ENCODE results near the gene UPF1. TPM values are rescaled to one million over a fixed set of nuclear protein-coding genes. Genes with fewer than 3 reads are reported as not detected.

The UPF1 gene
- polyA plus RNA-seq, 1 of the 3 experiments (the other 2 are of a cell fraction) = 33.3 TPM

GRCh38 chr19:18860725-18861124, 29.0 kb downstream of the UPF1 start:
- peaks cover 23 to 84% of the 10 kb centered on the region in 2 experiments for H3K36me3 ChIP-seq (replicated peaks in 1 of 2; ENCODE audit: control insufficient read depth in 1 of 2, insufficient read depth in 2 of 2, low read length in 1 of 2)
- WGBS (ENCODE audit: low lambda C conversion rate) = 94% methylated on average over 10 of the region's 17 CpGs
- CTCF ChIA-PET = interaction anchor here (1.4 to 10.3 kb wide), 3 partner anchors 9 to 270 kb away, joined by 4 to 201 read pairs (median 5); no protein-coding TSS in a partner anchor

DNA sequence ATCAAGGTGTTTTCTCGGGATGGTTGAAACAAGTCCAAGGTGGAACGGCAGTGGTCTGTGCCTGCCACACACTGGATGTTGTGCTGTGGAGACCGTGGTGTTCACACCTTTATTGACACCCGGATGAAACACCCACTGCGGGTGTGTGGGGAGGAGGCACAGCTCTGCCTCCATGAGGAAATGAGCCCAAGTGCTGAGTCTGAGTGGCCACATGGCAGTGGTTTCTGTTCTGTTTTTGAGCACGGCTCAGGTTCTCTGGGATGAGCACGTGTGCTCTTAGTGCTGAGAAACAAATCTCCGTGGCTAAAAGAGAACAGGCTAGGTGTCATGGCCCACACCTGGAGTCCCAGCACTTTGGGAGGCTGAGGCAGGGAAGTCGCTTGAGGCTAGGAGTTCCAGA, 29.5 kb downstream of the UPF1 start:
- Histone ChIP-seq H3K27ac (ENCODE audit: low read depth in 2 of 2, low read length in 1 of 2) (no peak overlapping the region), H3K4me1 (ENCODE audit: control insufficient read depth in 1 of 2, insufficient read depth in 2 of 2, low read depth in 1 of 2, low read length in 1 of 2) (no peaks in the 10 kb centered on the region; a peak in 1 of 4 replicates), H4K20me1 (ENCODE audit: insufficient read depth) (peaks cover 4% of the 10 kb centered on the region; the same call in 1 of the 2 replicates), H3F3A (replicated peaks; ENCODE audit: insufficient read depth) (peaks cover 5% of the 10 kb centered on the region), H3K9me2 (no peaks in the 10 kb centered on the region), H3K27me3 (ENCODE audit: insufficient read depth) (no peaks in the 10 kb centered on the region), H3K4me2 (no peak overlapping the region), H3K9ac (no peak overlapping the region), H3K4me3 (ENCODE audit: low read depth in 2 of 2, low read length in 1 of 2) (no peak overlapping the region), H3K79me2 (ENCODE audit: insufficient read depth) (peaks cover 5% of the 10 kb centered on the region; the same call in 1 of the 2 replicates), H3K9me3 (no peaks in the 10 kb centered on the region), H2AFZ (ENCODE audit: low read depth) (no peak overlapping the region), H3K36me3 (replicated peaks in 1 of 2; ENCODE audit: control insufficient read depth in 1 of 2, insufficient read depth in 2 of 2, low read length in 1 of 2) (peaks cover 23 to 84% of the 10 kb centered on the region in 2 experiments)
- DNase-seq = no peak
- no peak for TF ChIP-seq CHD2 (IDR thresholded peaks at IDR 0.05; ENCODE audit: low read length, partially characterized antibody)
- TF ChIP-seq, protein P1, sequence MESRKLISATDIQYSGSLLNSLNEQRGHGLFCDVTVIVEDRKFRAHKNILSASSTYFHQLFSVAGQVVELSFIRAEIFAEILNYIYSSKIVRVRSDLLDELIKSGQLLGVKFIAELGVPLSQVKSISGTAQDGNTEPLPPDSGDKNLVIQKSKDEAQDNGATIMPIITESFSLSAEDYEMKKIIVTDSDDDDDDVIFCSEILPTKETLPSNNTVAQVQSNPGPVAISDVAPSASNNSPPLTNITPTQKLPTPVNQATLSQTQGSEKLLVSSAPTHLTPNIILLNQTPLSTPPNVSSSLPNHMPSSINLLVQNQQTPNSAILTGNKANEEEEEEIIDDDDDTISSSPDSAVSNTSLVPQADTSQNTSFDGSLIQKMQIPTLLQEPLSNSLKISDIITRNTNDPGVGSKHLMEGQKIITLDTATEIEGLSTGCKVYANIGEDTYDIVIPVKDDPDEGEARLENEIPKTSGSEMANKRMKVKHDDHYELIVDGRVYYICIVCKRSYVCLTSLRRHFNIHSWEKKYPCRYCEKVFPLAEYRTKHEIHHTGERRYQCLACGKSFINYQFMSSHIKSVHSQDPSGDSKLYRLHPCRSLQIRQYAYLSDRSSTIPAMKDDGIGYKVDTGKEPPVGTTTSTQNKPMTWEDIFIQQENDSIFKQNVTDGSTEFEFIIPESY (IDR thresholded peaks at IDR 0.05; ENCODE audit: borderline replicate concordance, low read depth) = no peak
- TF ChIP-seq SIN3A (IDR thresholded peaks at IDR 0.05; ENCODE audit: borderline replicate concordance, low read depth, low read length) = no peak
- no peak for TF ChIP-seq JUND (IDR thresholded peaks at IDR 0.05)
- TF ChIP-seq TCF12 (IDR thresholded peaks at IDR 0.05) = no peak
- TF ChIP-seq YY1 (IDR thresholded peaks at IDR 0.05; ENCODE audit: low read depth) = no peak
- no peak for TF ChIP-seq FOSL2 (IDR thresholded peaks at IDR 0.05; ENCODE audit: borderline replicate concordance, low read depth)
- TF ChIP-seq NFIC (IDR thresholded peaks at IDR 0.05; ENCODE audit: borderline replicate concordance) = no peak
- no peak for TF ChIP-seq MEF2A (IDR thresholded peaks at IDR 0.05; ENCODE audit: borderline replicate concordance, low read depth)
- no peak for TF ChIP-seq USF2 (IDR thresholded peaks at IDR 0.05; ENCODE audit: borderline replicate concordance, low read depth, low read length)
- no peak for TF ChIP-seq ELF1 (IDR thresholded peaks at IDR 0.05)
- no peak for TF ChIP-seq GATA2 (CRISPR knock-in tag; IDR thresholded peaks at IDR 0.05)
- TF ChIP-seq RAD21 (IDR thresholded peaks at IDR 0.05; ENCODE audit: low read length) = no peak
- no peak for TF ChIP-seq TEAD4 (IDR thresholded peaks at IDR 0.05; ENCODE audit: borderline replicate concordance, insufficient read depth)
- TF ChIP-seq EZH2phosphoT487 (IDR thresholded peaks at IDR 0.05; ENCODE audit: borderline replicate concordance, low read depth) = no peak
- TF ChIP-seq, protein P2, sequence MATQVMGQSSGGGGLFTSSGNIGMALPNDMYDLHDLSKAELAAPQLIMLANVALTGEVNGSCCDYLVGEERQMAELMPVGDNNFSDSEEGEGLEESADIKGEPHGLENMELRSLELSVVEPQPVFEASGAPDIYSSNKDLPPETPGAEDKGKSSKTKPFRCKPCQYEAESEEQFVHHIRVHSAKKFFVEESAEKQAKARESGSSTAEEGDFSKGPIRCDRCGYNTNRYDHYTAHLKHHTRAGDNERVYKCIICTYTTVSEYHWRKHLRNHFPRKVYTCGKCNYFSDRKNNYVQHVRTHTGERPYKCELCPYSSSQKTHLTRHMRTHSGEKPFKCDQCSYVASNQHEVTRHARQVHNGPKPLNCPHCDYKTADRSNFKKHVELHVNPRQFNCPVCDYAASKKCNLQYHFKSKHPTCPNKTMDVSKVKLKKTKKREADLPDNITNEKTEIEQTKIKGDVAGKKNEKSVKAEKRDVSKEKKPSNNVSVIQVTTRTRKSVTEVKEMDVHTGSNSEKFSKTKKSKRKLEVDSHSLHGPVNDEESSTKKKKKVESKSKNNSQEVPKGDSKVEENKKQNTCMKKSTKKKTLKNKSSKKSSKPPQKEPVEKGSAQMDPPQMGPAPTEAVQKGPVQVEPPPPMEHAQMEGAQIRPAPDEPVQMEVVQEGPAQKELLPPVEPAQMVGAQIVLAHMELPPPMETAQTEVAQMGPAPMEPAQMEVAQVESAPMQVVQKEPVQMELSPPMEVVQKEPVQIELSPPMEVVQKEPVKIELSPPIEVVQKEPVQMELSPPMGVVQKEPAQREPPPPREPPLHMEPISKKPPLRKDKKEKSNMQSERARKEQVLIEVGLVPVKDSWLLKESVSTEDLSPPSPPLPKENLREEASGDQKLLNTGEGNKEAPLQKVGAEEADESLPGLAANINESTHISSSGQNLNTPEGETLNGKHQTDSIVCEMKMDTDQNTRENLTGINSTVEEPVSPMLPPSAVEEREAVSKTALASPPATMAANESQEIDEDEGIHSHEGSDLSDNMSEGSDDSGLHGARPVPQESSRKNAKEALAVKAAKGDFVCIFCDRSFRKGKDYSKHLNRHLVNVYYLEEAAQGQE (IDR thresholded peaks at IDR 0.05; ENCODE audit: low read depth, low read length) = no peak
- TF ChIP-seq, protein P3, sequence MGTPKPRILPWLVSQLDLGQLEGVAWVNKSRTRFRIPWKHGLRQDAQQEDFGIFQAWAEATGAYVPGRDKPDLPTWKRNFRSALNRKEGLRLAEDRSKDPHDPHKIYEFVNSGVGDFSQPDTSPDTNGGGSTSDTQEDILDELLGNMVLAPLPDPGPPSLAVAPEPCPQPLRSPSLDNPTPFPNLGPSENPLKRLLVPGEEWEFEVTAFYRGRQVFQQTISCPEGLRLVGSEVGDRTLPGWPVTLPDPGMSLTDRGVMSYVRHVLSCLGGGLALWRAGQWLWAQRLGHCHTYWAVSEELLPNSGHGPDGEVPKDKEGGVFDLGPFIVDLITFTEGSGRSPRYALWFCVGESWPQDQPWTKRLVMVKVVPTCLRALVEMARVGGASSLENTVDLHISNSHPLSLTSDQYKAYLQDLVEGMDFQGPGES (IDR thresholded peaks at IDR 0.05; ENCODE audit: low read depth, low read length) = no peak
- no peak for TF ChIP-seq RXRA (IDR thresholded peaks at IDR 0.05; ENCODE audit: borderline replicate concordance, low read depth)
- WGBS (ENCODE audit: low lambda C conversion rate) = 100% methylated on average over 9 of the region's 9 CpGs
- CTCF ChIA-PET = interaction anchor here (1.4 to 10.3 kb wide), 3 partner anchors 10 to 270 kb away, joined by 4 to 201 read pairs (median 5); no protein-coding TSS in a partner anchor
- POLR2A ChIA-PET = no interaction called here

More at GRCh38 chr19:18860725-18861124, 29.0 kb downstream of the UPF1 start:
- TF ChIP-seq RCOR1 (IDR thresholded peaks at IDR 0.05; ENCODE audit: low read length) = no peak
- TF ChIP-seq FOXJ3 (CRISPR knock-in tag; IDR thresholded peaks at IDR 0.05) = no peak
- TF ChIP-seq TCF12 (IDR thresholded peaks at IDR 0.05) = no peak
- Histone ChIP-seq H3K9ac (no peak overlapping the region), H4K20me1 (ENCODE audit: insufficient read depth) (peaks cover 4% of the 10 kb centered on the region; the same call in 1 of the 2 replicates), H3K4me3 (ENCODE audit: low read depth in 2 of 2, low read length in 1 of 2) (no peak overlapping the region), H3K79me2 (ENCODE audit: insufficient read depth) (peaks cover 10% of the 10 kb centered on the region; the same call in 1 of the 2 replicates), H2AFZ (ENCODE audit: low read depth) (no peak overlapping the region), H3K4me2 (no peak overlapping the region), H3K9me2 (no peaks in the 10 kb centered on the region), H3K4me1 (ENCODE audit: control insufficient read depth in 1 of 2, insufficient read depth in 2 of 2, low read depth in 1 of 2, low read length in 1 of 2) (no peaks in the 10 kb centered on the region; a peak in 1 of 4 replicates), H3K27me3 (ENCODE audit: insufficient read depth) (no peaks in the 10 kb centered on the region), H3K27ac (ENCODE audit: low read depth in 2 of 2, low read length in 1 of 2) (no peak overlapping the region), H3K9me3 (no peaks in the 10 kb centered on the region), H3F3A (replicated peaks; ENCODE audit: insufficient read depth) (peaks cover 5% of the 10 kb centered on the region)
- DNase-seq = no peak
- POLR2A ChIA-PET = no interaction called here

Data from SK-N-SH (cell line).